Activated CD4-positive, CD25-positive, alpha-beta regulatory T cell treated with anti-CD3 and anti-CD28 coated beads, Interleukin-2, amount 50 U/mL, for 24 hours (primary cell): Measurements from ENCODE around the gene HOXC4.
"Not testable (repeated sequence)": the region's sequence is repeated elsewhere in the genome, so short reads cannot be mapped to it uniquely, and the experiment has no call there.

Experiments used
- ATAC-seq, 2 donors: fragments of 150-1000 bp; cut with Tn5 transposase; one replicate each; pipeline ENCODE4 v1.10.0; 2021; ENCODE audit warnings: mild to moderate bottlenecking in 1 of 2, moderate library complexity in 1 of 2

HOXC4 gene

GRCh38 chr12:54059668-54060067 is 6.0 kb downstream of the HOXC4 start:
- ATAC-seq, result no peak

GRCh38 chr12:54060174-54060974 is 6.7 kb downstream of the HOXC4 start:
- no peak for ATAC-seq

- no peak for ATAC-seq
Observed at GRCh38 chr12:54060975-54061778, 7.5 kb downstream of the HOXC4 start.

DNA sequence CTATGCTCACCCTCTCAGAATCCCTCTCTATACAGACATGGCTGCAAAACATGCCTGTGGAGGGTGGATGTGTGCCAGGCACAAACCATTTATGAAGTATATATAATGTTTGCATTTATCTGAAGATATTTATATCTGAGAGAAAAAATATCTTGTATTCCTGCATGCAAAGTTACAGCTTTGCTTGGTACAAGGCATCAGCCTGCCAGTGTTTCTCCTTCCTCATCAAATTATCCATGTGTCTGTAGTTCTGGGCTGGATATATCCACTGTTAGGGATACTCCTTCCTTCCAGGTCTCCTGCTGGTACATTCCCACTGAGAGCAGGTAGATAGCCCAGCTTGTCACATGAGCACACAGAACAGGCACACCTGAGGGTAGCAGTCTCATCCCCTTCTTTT is 12.0 kb downstream of the HOXC4 start:
- ATAC-seq, result no peak

GRCh38 chr12:54066408-54066807 is 12.8 kb downstream of the HOXC4 start:
- ATAC-seq, result no peak

DNA sequence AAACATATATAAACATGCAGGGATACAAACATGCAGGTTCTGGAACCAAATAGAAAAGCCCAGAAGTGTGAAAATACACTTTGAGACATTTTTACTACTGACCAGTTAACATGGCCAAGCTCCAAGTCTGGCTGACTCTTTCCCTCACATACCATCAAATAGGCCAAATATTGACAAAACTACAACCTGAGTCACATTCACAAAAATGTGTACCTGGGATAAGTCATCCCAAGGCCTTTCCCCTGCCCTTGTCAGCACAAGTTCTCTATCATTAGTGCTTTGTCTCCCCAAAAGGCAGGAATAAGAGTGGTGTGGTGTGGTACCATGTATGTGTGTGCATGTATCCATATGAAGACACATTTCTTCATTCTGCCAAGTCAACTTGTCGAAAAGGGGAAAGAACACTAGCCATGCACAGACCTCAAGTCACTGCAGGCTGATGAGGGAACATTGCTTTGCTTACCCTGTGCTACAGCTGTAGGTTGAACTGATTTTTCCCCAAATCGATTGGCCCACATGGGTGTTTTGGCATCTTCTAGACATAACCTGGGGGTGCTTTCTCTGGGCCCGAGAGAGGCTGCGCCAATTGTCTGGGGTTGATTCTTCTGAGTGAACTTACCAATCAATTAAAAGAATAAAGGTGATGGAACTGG is 14.9 kb downstream of the HOXC4 start:
- ATAC-seq, result no peak

- ATAC-seq, result no peak
Observed at GRCh38 chr12:54071942-54072341, 18.3 kb downstream of the HOXC4 start.

GRCh38 chr12:54074308-54074707 is 20.7 kb downstream of the HOXC4 start:
- no peak for ATAC-seq

DNA sequence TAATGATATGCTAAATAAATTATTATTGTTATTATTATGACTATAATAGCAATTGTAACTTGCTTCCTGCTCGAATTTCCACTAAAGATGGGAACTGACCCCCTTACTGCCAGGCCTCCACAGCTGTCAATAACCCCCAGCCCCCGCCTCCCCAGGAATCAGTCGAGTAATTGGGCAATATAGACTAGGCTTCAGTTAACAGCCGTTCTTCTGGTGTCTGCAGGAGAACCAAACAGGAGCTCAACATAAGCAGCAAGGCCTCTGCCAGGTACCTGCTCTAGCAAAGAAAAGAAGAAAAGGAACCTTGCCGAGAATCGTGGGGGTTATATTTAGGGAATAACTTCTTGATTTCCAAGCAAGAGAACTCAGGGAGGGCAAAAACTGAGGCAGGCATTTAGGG is 21.8 kb downstream of the HOXC4 start:
- ATAC-seq, result no peak

- no peak for ATAC-seq
Observed at GRCh38 chr12:54075974-54076373, 22.3 kb downstream of the HOXC4 start.

GRCh38 chr12:54077843-54078242 is 24.2 kb downstream of the HOXC4 start:
- ATAC-seq, result not testable (repeated sequence)

DNA sequence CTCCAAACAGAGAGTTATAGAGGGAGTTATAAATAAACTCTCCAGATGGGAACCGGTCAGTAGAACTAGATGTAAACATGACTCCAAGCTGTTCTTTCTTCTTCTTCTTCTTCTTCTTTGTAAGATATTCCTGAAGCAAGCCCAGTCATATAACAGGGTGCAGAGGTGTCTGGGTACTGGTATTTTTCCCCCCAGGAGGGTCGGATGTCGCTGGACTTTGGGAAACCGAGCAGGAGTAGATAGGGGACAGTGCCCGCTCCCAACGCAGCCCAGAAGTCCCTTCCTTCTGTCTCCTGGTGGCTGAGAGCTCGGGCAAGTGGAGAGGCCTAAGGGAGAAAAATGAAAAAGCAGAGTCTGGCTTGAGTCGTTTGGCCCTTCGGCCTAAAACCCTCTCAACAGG is 25.5 kb downstream of the HOXC4 start:
- ATAC-seq, result not testable (repeated sequence)

DNA sequence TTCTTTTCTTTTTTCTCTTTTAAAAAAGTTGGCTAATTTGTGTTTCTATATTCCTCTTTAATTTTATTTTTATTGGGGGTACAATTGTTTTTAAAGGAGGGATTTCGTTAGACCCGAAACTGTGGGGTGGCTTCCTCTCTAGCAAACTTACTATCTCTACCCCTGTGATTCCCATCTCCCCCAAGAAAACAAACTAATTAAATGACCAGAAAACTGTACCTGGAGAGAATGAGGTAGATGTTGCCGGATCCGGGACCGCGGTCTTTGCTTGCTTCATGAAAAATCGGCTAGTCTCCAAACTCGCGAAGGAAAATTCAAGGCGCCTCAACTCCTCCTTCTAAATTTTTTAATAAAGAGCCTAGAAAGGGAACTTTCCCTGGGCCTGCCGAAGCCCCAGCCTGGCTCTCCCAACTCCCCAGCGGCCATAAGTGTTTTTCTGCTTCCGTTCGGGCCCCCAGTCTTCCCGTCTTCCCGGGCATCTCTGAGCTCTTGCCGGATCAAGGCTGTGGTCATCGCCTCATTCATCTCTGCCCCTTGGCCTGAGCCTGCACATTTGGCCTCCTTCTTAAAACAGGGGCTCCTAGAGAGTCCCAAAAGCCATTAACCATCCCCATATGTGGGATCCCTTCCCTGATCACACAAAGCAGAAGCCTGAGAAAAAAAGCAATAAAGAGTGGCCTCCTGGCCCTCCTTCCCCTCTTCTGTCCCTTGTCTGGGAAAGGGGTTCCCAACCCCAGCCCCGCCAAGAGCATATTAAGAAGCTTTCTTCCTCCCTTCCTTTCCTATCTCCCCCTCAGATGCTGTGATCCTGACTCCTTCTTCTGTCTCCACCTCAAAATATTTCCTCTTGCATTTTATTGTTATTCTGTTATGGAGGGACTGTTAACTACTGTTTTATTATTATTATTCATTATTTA is 26.6 kb downstream of the HOXC4 start:
- not testable (repeated sequence) for ATAC-seq

DNA sequence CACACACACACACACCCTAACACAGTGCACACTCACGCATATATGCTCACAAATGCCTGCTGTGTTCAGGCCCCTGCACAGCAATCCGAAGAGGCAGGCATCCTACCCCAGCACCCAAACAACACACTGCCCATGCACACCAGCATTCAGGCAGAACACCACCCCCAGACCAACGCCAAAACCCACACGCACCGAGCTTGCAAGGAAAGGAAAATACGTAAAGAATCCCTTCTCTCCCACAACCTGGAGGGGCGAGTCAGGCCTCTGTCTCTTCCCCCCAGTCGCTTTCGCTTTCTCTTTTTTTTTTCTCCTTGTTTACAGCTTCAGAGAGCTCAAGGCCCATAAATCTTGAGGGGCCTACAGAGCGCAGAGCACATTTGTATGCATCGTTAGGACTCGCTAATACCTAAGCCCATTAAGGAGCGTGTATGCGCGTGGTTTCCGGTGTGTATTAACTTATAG is 27.4 kb downstream of the HOXC4 start:
- not testable (repeated sequence) for ATAC-seq

- ATAC-seq, result not testable (repeated sequence)
Observed at GRCh38 chr12:54081581-54082396, 28.2 kb downstream of the HOXC4 start.

DNA sequence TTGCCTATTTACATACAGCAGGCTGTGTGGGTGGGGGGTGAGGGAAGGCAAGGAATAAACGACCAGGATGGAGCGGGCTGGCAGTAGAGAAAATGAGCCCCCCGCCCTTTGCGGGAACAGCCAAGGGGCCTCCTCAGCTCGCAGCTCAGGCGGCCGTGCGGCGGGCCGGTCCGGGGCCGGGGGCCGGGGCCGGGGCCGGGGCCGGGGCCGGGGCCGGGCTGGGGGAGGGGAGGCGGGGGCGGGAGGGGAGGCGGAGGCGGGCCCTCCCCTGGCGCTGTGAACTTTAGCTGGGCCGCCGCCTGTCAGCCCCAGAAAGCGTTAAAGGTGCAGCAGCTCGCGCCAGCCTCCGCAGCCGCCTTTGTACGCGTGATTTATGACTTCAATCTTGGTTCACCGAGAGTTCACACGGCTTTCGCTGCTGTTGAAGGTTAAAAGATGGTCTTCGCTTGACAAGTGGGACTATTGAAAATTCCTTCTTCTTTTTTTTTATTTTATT is 28.8 kb downstream of the HOXC4 start:
- no peak for ATAC-seq

GRCh38 chr12:54088011-54088410 is 34.4 kb downstream of the HOXC4 start:
- ATAC-seq, result not testable (repeated sequence)

- ATAC-seq, result not testable (repeated sequence)
Observed at GRCh38 chr12:54089465-54089864, 35.8 kb downstream of the HOXC4 start.

DNA sequence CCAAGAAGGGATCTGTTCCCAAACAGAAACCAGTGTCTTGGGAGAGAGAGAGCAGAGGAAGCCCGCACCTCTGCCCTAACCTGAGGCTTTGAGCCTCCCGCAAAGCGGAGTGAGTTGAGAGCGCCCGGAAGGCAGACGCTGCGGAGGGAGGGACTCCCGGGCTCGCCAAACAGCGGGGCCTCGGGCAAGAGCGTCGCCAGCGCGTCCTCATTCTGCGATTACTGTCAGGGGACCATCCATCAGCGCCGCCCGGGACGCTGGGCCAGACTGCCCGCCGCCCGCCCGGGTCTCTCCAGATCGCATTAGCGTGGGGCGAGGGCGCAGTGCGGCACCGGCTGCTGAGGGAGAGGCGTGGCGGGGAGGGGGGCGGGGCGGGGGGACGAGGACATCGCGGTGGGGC is 36.7 kb downstream of the HOXC4 start:
- not testable (repeated sequence) for ATAC-seq

DNA sequence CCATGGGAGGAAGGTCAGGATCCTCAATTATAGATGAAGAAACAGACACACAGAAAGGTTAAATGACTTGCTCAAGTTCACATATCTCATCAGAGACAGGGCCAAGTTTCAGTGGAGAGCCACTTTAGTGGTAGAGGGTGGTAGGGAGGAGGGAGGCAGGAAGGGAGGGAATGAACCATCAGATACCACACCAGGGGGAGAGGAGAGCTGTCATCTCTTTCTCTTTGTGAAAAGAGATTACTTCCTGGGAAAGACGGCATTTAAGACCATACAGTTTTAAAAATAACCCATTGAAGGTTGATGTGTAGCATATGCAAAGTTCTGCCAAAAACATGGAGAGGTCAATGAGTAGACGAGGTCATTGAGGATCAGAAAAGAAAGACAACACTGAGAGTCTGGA is 39.3 kb downstream of the HOXC4 start:
- ATAC-seq, result not testable (repeated sequence)

GRCh38 chr12:54095928-54096327 is 42.3 kb downstream of the HOXC4 start:
- ATAC-seq, result not testable (repeated sequence)
